Neural cell (in vitro differentiated cells): ENCODE results near the gene SATL1.

Experiments used
- EP300 ChIP-seq: fragments of 450-650 bp; conservative IDR thresholded peaks from 2 replicates; pipeline ENCODE4 v1.6.1; 2014; ENCODE audit warnings: antibody characterized with exemption, mild to moderate bottlenecking, moderate library complexity; ENCODE audit not compliant: poor library complexity, severe bottlenecking
- EZH2 ChIP-seq: fragments of 200-600, 300-800 bp; shearing (Covaris generic), sonication (generic); IDR thresholded peaks from 2 replicates; pipeline ENCODE4 v1.6.1; 2014; ENCODE audit warnings: antibody characterized with exemption, low read length, borderline replicate concordance, mild to moderate bottlenecking; ENCODE audit not compliant: insufficient read depth, poor library complexity, severe bottlenecking
- POLR2AphosphoS5 ChIP-seq: IDR thresholded peaks from 2 replicates; pipeline ENCODE4 v1.6.1; 2012
- RAD21 ChIP-seq: fragments of 450-650 bp; conservative IDR thresholded peaks from 2 replicates; pipeline ENCODE4 v1.6.1; 2014; ENCODE audit warnings: antibody characterized with exemption, mild to moderate bottlenecking, moderate library complexity
- SMC3 ChIP-seq: fragments of 450-650 bp; conservative IDR thresholded peaks from 2 replicates; pipeline ENCODE4 v1.6.1; 2014; ENCODE audit warnings: antibody characterized with exemption, mild to moderate bottlenecking, moderate library complexity; ENCODE audit not compliant: poor library complexity
- TAF1 ChIP-seq: IDR thresholded peaks from 2 replicates; pipeline ENCODE4 v1.6.1; 2012; ENCODE audit warnings: low read depth
- TF ChIP-seq, protein P1 (sequence below): IDR thresholded peaks from 2 replicates; pipeline ENCODE4 v1.6.1; 2012; ENCODE audit warnings: borderline replicate concordance
- TF ChIP-seq, protein P2 (sequence below): fragments of 450-650 bp; IDR thresholded peaks from 2 replicates; pipeline ENCODE4 v1.5.1; 2014; ENCODE audit warnings: antibody characterized with exemption, mild to moderate bottlenecking, moderate library complexity; ENCODE audit not compliant: poor library complexity, severe bottlenecking

DNA sequence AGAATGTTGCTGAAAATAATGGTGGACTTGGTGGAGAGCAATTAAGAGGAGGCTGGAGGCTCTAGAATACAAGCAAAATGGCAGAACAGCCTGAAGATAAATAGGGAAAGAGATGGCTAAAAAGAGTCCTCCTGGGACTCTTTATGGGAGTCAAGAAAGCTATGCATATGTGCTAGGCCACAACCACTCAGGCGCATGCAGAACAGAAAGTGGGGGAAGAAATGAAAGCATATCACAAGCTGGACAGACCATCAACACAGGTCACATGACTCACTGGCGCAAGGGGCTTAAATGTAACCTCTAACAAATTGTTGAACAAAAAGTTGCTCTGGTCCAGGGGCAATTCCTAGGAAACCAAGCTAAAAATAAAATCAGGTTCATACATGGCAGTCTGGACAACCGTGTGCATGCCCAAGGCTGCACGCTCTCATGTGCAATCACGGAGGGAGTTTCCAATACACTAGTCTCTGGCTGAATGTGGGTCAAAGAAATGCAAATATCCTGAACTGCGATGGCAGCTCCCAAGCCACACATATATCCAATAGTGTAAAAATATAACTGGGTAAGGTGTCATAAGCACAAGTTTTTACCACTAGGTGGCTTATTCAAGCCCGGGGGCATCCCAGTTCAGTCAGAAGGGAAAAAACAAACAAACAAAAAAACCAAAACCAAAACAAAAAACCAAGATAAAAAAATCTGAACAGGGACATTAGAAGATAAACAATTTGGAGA lies 45.6 kb upstream of the SATL1 start:
- TF ChIP-seq, protein P1, sequence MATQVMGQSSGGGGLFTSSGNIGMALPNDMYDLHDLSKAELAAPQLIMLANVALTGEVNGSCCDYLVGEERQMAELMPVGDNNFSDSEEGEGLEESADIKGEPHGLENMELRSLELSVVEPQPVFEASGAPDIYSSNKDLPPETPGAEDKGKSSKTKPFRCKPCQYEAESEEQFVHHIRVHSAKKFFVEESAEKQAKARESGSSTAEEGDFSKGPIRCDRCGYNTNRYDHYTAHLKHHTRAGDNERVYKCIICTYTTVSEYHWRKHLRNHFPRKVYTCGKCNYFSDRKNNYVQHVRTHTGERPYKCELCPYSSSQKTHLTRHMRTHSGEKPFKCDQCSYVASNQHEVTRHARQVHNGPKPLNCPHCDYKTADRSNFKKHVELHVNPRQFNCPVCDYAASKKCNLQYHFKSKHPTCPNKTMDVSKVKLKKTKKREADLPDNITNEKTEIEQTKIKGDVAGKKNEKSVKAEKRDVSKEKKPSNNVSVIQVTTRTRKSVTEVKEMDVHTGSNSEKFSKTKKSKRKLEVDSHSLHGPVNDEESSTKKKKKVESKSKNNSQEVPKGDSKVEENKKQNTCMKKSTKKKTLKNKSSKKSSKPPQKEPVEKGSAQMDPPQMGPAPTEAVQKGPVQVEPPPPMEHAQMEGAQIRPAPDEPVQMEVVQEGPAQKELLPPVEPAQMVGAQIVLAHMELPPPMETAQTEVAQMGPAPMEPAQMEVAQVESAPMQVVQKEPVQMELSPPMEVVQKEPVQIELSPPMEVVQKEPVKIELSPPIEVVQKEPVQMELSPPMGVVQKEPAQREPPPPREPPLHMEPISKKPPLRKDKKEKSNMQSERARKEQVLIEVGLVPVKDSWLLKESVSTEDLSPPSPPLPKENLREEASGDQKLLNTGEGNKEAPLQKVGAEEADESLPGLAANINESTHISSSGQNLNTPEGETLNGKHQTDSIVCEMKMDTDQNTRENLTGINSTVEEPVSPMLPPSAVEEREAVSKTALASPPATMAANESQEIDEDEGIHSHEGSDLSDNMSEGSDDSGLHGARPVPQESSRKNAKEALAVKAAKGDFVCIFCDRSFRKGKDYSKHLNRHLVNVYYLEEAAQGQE = no peak
- TF ChIP-seq, protein P2, sequence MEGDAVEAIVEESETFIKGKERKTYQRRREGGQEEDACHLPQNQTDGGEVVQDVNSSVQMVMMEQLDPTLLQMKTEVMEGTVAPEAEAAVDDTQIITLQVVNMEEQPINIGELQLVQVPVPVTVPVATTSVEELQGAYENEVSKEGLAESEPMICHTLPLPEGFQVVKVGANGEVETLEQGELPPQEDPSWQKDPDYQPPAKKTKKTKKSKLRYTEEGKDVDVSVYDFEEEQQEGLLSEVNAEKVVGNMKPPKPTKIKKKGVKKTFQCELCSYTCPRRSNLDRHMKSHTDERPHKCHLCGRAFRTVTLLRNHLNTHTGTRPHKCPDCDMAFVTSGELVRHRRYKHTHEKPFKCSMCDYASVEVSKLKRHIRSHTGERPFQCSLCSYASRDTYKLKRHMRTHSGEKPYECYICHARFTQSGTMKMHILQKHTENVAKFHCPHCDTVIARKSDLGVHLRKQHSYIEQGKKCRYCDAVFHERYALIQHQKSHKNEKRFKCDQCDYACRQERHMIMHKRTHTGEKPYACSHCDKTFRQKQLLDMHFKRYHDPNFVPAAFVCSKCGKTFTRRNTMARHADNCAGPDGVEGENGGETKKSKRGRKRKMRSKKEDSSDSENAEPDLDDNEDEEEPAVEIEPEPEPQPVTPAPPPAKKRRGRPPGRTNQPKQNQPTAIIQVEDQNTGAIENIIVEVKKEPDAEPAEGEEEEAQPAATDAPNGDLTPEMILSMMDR = no peak
- TF ChIP-seq RAD21 (no peak), TAF1 (no peak), POLR2AphosphoS5 (no peak), EZH2 (no peak), SMC3 (no peak), EP300 (no peak)
